ENCODE measurements around the gene GPER1. TPM values are rescaled to one million over a fixed set of nuclear protein-coding genes. Genes with fewer than 3 reads are reported as not detected.
A peak's percentile ranks its signal among the peaks of the same experiment; 100 is the strongest.

Gene GPER1
- total RNA-seq, 1 experiment from 2014 or later: not detected

DNA sequence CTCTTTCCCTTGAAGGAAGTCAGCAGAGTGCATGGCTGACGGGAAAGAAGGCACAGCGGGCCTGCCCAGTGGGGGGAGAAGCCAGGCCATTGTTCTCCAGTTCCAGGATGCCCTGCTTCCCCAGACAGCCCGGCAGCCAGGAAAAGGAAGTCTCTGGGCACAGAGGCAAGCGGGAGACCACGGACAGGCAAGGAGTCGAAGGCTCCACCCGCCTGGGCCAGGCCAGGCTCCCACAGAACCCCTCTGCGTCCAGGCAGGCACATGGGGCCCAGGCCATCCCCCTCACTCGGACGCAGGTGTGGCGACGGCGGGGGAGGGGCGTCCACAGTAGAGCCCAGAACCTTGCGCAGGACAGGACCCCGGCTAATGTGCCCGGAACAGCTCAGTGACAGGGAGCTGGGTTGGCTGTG lies 34.9 kb upstream of the GPER1 start:
- no peak overlapping the region for H2BK12ac ChIP-seq (ENCODE audit: insufficient read length, low read depth, low read length)
- no peaks in the 10 kb centered on the region for H3K79me1 ChIP-seq (ENCODE audit: insufficient read depth, low read depth, low read length, poor library complexity, severe bottlenecking)
- no peak overlapping the region for H2AFZ ChIP-seq (ENCODE audit: low read length)
- peaks cover 6% of the 10 kb centered on the region; the same call in 1 of the 2 replicates for H3K4me1 ChIP-seq (ENCODE audit: insufficient read depth, low read length)
- H3K23ac ChIP-seq (ENCODE audit: insufficient read length, low read depth, low read length): no peak overlapping the region
- TF ChIP-seq CTCF (conservative IDR thresholded peaks at IDR 0.05): no peak
- H3K14ac ChIP-seq (ENCODE audit: insufficient read depth, low read length): peak overlapping the region; percentile 54
- peaks cover 16 to 40% of the 10 kb centered on the region in 2 experiments for H3K4me1 Mint-ChIP-seq
- H3K4me3 Mint-ChIP-seq: peak overlapping the region in 1 of 2 experiments; percentile 7; a peak in 1 of 5 replicates
- H4K91ac ChIP-seq (ENCODE audit: insufficient read length, low read depth, low read length): no peak overlapping the region
- no CpG with 5 or more reads among the region's 17 CpGs for WGBS (ENCODE audit: extremely low coverage, insufficient read length, low lambda C conversion rate)
- H3K9me3 ChIP-seq (ENCODE audit: control insufficient read depth, low read depth, low read length): no peaks in the 10 kb centered on the region
- no peak overlapping the region for H3K4me2 ChIP-seq (ENCODE audit: insufficient read depth, insufficient read length, low read length)
- DNase-seq: peak; percentile 55
- no peak overlapping the region for H4K5ac ChIP-seq (ENCODE audit: insufficient read length, low read depth, low read length)
- H2BK120ac ChIP-seq (ENCODE audit: low read depth, low read length, poor library complexity, severe bottlenecking): no peak overlapping the region
- no peak overlapping the region for H3K9ac ChIP-seq (ENCODE audit: extremely low read depth, insufficient read length, low read length)
- H3K79me2 ChIP-seq (ENCODE audit: insufficient read depth, low read length): 0 out of 2 replicates have a peak, but pooled peaks cover 1% of the 10 kb centered on the region
- no peaks in the 10 kb centered on the region for H3K27me3 ChIP-seq (ENCODE audit: insufficient read depth, low read length)
- no peaks in the 10 kb centered on the region for H3K27me3 Mint-ChIP-seq (ENCODE audit: low read depth)
- H3K23me2 ChIP-seq (ENCODE audit: insufficient read length, low read depth, low read length, poor library complexity, severe bottlenecking): no peaks in the 10 kb centered on the region
- no peak overlapping the region for H2AK5ac ChIP-seq (ENCODE audit: insufficient read length, low read length)
- H3T11ph ChIP-seq (ENCODE audit: low read length): no peak overlapping the region
- H3K27ac Mint-ChIP-seq: 0 out of 7 replicates have a peak overlapping the region, but pooled peaks of 2 of the 3 experiments have one; percentile 28 to 44
- H4K8ac ChIP-seq (replicated peaks; ENCODE audit: insufficient read length, low read depth, low read length): no peak overlapping the region
- H2BK20ac ChIP-seq (ENCODE audit: low read depth, low read length, poor library complexity, severe bottlenecking): no peak overlapping the region
- no peak overlapping the region for H3K27ac ChIP-seq (ENCODE audit: insufficient read length, low read depth, low read length)
- no peaks in the 10 kb centered on the region for H4K20me1 ChIP-seq (ENCODE audit: control insufficient read depth, insufficient read depth, insufficient read length)
- no peak overlapping the region for H3K4ac ChIP-seq (ENCODE audit: low read depth, low read length)
- no peaks in the 10 kb centered on the region for H3K36me3 Mint-ChIP-seq (ENCODE audit: insufficient read depth in 1 of 3, low read depth in 3 of 3)
- H3K9me3 Mint-ChIP-seq: no peaks in the 10 kb centered on the region; a peak in 1 of 5 replicates
- H2BK5ac ChIP-seq (ENCODE audit: insufficient read length, low read length): no peak overlapping the region
- peak overlapping the region; percentile 56 for H3K18ac ChIP-seq (ENCODE audit: insufficient read length, low read depth, low read length)
- no peak overlapping the region for H2BK15ac ChIP-seq (ENCODE audit: low read depth, low read length)
- no peak overlapping the region for H3K56ac ChIP-seq (ENCODE audit: insufficient read length, low read depth, low read length)

Data from H9 (cell line).